Kidney (tissue), 14 donors: ENCODE results near the gene MACROD1. TPM values are rescaled to one million over a fixed set of nuclear protein-coding genes. Genes with fewer than 3 reads are reported as not detected.

ENCODE experiments used
- DNase-seq, 5 donors: peaks; one replicate each; pipeline ENCODE4 v3.0.0-alpha.2; 2013 to 2020
- FAIRE-seq: peaks from 2 replicates; lab custom pipeline; 2012; peaks lifted over from hg19 to GRCh38; lab: Jason Lieb, UNC
- H3K27ac ChIP-seq, 2 donors: one replicate each; pipeline ENCODE4 v1.7.0; 2013; ENCODE audit warnings: low read depth in 2 of 2, low read length in 2 of 2, inconsistent platforms in 1 of 2
- H3K27me3 ChIP-seq: one replicate; pipeline ENCODE4 v1.7.1; 2013; ENCODE audit warnings: low read length, inconsistent platforms; ENCODE audit not compliant: control insufficient read depth, insufficient read depth
- H3K36me3 ChIP-seq, 3 donors: one replicate each; pipeline versions ENCODE4 v1.7.0 to v1.7.1; 2013; ENCODE audit warnings: low read length in 3 of 3, control low read depth in 1 of 3, inconsistent platforms in 1 of 3; ENCODE audit not compliant: insufficient read depth in 3 of 3, control insufficient read depth in 2 of 3
- H3K4me1 ChIP-seq, 3 donors: one replicate each; pipeline versions ENCODE4 v1.7.0 to v1.7.1; 2013; ENCODE audit warnings: low read length in 3 of 3, inconsistent platforms in 1 of 3, low read depth in 1 of 3; ENCODE audit not compliant: control insufficient read depth in 2 of 3, insufficient read depth in 2 of 3
- H3K4me3 ChIP-seq, 3 donors: one replicate each; pipeline versions ENCODE4 v1.7.0 to v1.8.1; 2013; ENCODE audit warnings: low read length in 3 of 3, control low read depth in 1 of 3, inconsistent platforms in 1 of 3
- H3K9ac ChIP-seq, 3 donors: one replicate each; pipeline versions ENCODE4 v1.7.0 to v1.7.1; 2013; ENCODE audit warnings: low read length in 3 of 3, control low read depth in 1 of 3, inconsistent platforms in 1 of 3
- H3K9me3 ChIP-seq, 3 donors: one replicate each; pipeline versions ENCODE4 v1.7.0 to v1.7.1; 2013; ENCODE audit warnings: low read length in 3 of 3, control low read depth in 1 of 3, inconsistent platforms in 1 of 3; ENCODE audit not compliant: control insufficient read depth in 2 of 3, insufficient read depth in 1 of 3
- intact Hi-C: fragments of 100-400 bp; cut with DNase I; formaldehyde crosslinking; loops from one replicate; pipeline ENCODE4 v1.11.1; 2022
- polyA plus RNA-seq: library from polyadenylated mRNA; stranded (reverse); fragments of 350-450 nt; fragmentation: Illumina TruSeq; extraction: RNeasy Lipid Tissue Mini Kit (QIAGEN cat#74804); gene quantifications from one replicate; pipeline ENCODE4 v1.2.3, GENCODE V29; 2014; ENCODE audit warnings: low read depth, low replicate concordance; ENCODE audit not compliant: insufficient read depth
- total RNA-seq: library from RNA; stranded (reverse); fragmentation: NEBNext Ultra II Directional; extraction: Animal tissue kit (Norgen Biotek cat#: 25700); gene quantifications from one replicate; pipeline ENCODE4 v1.2.1, GENCODE V29; 2021
- TF ChIP-seq, protein P1 (sequence below): IDR thresholded peaks from 3 replicates; pipeline ENCODE4 v1.5.1; 2012; ENCODE audit warnings: mild to moderate bottlenecking, moderate library complexity, borderline replicate concordance; ENCODE audit not compliant: insufficient read depth; ENCODE audit errors: extremely low read depth
- donor health status: control.
- donor health status: control.
- donor health status: control.
- donor health status: control.
- donor health status: control.
- donor health status: DM: yes; HTN: yes; CAD: no.
- donor health status: Normal renal cell carcinoma (clear cell type).

The MACROD1 gene
- total and polyA plus RNA-seq, 2 donors from 2014 or later: 27.8 to 176 TPM

DNA sequence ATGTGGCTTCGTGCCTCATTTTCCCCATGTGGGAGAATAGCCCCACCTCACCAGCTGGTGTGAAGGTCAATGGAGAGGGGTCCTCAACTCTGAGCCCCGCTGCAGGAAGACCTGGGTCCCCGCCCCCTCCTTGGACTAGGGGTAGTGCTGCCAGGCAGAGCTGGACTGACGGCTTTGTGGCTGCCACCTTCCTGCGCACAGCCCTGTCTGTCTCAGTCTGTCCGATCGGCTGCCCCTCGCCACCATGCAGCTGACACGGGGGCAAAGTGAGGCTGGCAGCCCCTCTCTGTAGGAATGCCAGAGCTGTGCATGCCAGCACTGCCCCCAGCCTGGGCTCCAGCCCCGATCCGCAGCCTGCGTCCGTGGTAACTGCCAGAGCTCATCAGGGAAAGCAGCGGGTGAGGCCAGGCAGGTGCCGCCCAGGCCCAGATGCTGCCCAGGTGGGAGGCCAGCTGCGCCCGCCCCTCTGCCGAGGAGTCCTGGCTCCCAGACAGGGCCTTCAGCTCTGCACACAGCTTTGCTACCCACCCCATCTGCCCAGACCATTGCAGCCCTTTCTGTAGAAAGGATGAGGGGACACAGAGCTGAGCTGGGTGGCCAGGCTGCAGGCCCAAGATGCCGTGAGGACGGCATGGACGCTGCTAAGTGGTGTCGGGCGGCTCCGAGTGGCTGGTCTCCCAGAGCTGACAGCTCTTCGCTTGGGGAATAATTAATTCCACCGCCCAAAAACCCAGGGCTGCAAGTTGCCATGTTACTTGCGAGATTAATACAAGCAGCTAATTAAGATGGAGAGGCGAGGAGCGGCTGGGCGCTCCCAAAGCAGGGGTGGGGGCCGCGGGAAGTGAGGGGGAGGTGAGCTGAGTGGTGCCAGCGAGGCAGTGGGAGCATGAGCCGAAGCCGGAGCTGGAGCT, 149.7 kb downstream of the MACROD1 start:
- no peaks in the 10 kb centered on the region for H3K27me3 ChIP-seq
- TF ChIP-seq, protein P1, sequence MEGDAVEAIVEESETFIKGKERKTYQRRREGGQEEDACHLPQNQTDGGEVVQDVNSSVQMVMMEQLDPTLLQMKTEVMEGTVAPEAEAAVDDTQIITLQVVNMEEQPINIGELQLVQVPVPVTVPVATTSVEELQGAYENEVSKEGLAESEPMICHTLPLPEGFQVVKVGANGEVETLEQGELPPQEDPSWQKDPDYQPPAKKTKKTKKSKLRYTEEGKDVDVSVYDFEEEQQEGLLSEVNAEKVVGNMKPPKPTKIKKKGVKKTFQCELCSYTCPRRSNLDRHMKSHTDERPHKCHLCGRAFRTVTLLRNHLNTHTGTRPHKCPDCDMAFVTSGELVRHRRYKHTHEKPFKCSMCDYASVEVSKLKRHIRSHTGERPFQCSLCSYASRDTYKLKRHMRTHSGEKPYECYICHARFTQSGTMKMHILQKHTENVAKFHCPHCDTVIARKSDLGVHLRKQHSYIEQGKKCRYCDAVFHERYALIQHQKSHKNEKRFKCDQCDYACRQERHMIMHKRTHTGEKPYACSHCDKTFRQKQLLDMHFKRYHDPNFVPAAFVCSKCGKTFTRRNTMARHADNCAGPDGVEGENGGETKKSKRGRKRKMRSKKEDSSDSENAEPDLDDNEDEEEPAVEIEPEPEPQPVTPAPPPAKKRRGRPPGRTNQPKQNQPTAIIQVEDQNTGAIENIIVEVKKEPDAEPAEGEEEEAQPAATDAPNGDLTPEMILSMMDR: no peak
- FAIRE-seq: no peak
- peaks cover 0 to 21% (median 4%) of the 10 kb centered on the region in 3 donors for H3K4me1 ChIP-seq
- no peaks in the 10 kb centered on the region for H3K36me3 ChIP-seq
- no peak overlapping the region for H3K4me3 ChIP-seq
- H3K27ac ChIP-seq: no peak overlapping the region
- H3K9ac ChIP-seq: no peak overlapping the region
- DNase-seq: peak in 2 of 5 donors; percentile 29 to 34
- no peaks in the 10 kb centered on the region for H3K9me3 ChIP-seq
- intact Hi-C loops: no loop called here

DNA sequence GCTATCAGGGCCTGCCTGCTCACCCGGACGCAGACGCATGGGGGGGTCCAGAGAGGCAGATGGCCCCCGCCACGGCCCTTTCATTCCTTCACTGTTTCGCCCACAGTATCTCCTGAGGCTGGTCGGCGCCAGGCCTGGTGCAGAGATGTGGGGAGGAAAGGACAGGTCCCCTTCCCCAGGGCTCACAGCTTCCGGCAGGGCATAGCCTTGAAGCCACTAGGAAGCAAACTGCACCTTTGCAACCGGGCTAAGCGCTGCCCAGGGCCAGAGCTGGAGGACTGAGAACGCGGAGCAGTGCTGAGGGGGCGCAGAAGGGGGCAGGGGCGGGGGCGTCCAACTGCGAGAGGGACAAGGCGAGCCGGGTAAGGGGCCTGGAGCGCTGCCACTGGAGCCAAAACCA, 150.4 kb downstream of the MACROD1 start:
- no peak for FAIRE-seq
- no peak for DNase-seq
- no peaks in the 10 kb centered on the region for H3K9me3 ChIP-seq
- no peak overlapping the region for H3K4me3 ChIP-seq
- H3K27ac ChIP-seq: no peak overlapping the region
- TF ChIP-seq, protein P1: no peak
- H3K36me3 ChIP-seq: no peaks in the 10 kb centered on the region
- peaks cover 0 to 18% (median 4%) of the 10 kb centered on the region in 3 donors for H3K4me1 ChIP-seq
- H3K9ac ChIP-seq: no peak overlapping the region
- H3K27me3 ChIP-seq: no peaks in the 10 kb centered on the region
- intact Hi-C loops: no loop called here

DNA sequence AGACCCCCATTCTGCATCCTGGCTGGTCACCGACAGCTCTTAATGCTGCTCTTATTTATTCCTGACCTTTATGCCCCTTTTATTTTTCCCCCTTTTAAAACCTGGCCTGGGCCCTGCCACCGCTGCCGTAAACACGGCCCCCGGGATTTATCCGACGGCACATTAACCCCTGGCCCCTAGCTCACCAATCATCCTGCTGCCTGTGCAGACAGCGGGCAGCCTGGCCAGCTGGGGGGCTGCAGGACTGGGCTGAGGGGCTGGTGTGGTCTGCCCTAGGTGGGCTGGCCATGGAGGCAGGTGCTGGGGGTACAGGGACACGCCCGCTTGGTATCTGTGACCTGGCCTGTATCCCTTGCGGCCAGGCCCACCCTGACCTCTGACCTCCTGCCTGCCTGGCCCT, 151.6 kb downstream of the MACROD1 start:
- Histone ChIP-seq H3K27me3 (no peaks in the 10 kb centered on the region), H3K36me3 (no peaks in the 10 kb centered on the region), H3K9me3 (no peaks in the 10 kb centered on the region), H3K9ac (no peak overlapping the region), H3K4me3 (no peak overlapping the region), H3K27ac (no peak overlapping the region), H3K4me1 (peaks cover 0 to 14% (median 0%) of the 10 kb centered on the region in 3 donors)
- TF ChIP-seq, protein P1: no peak
- DNase-seq: peak in 4 of 5 donors; percentile 62 to 80 (median 75)
- intact Hi-C loops: no loop called here
- FAIRE-seq: no peak
